ENCODE measurements around the gene AS3MT.
"Not testable (repeated sequence)": the region's sequence is repeated elsewhere in the genome, so short reads cannot be mapped to it uniquely, and the experiment has no call there.

The AS3MT gene

GRCh38 chr10:102919246-102919959 lies 50.1 kb downstream of the AS3MT start:
- DNase-seq (ENCODE audit: low read depth in 4 of 4, low spot score in 1 of 4): no peak

- no peak for DNase-seq (ENCODE audit: low read depth in 4 of 4, low spot score in 1 of 4)
Measured at GRCh38 chr10:102919992-102920739, 50.9 kb downstream of the AS3MT start.

GRCh38 chr10:102923601-102924000 lies 54.3 kb downstream of the AS3MT start:
- DNase-seq (ENCODE audit: low read depth in 4 of 4, low spot score in 1 of 4): no peak

- no peak for DNase-seq (ENCODE audit: low read depth in 4 of 4, low spot score in 1 of 4)
Measured at GRCh38 chr10:102926842-102927241, 57.6 kb downstream of the AS3MT start.

GRCh38 chr10:102927311-102928010 lies 58.2 kb downstream of the AS3MT start:
- no peak for DNase-seq (ENCODE audit: low read depth in 4 of 4, low spot score in 1 of 4)

GRCh38 chr10:102928442-102928841 lies 59.2 kb downstream of the AS3MT start:
- DNase-seq (ENCODE audit: low read depth in 4 of 4, low spot score in 1 of 4): not testable (repeated sequence)

GRCh38 chr10:102930720-102931119 lies 61.5 kb downstream of the AS3MT start:
- no peak for DNase-seq (ENCODE audit: low read depth in 4 of 4, low spot score in 1 of 4)

GRCh38 chr10:102931643-102932042 lies 62.4 kb downstream of the AS3MT start:
- no peak for DNase-seq (ENCODE audit: low read depth in 4 of 4, low spot score in 1 of 4)

GRCh38 chr10:102935505-102935904 lies 66.2 kb downstream of the AS3MT start:
- DNase-seq (ENCODE audit: low read depth in 4 of 4, low spot score in 1 of 4): no peak

GRCh38 chr10:102935939-102936605 lies 66.8 kb downstream of the AS3MT start:
- peak in 1 of 4 experiments; percentile 12 for DNase-seq (ENCODE audit: low read depth in 4 of 4, low spot score in 1 of 4)

- no peak for DNase-seq (ENCODE audit: low read depth in 4 of 4, low spot score in 1 of 4)
Measured at GRCh38 chr10:102941401-102941800, 72.1 kb downstream of the AS3MT start.

GRCh38 chr10:102945449-102945848 lies 76.2 kb downstream of the AS3MT start:
- no peak for DNase-seq (ENCODE audit: low read depth in 4 of 4, low spot score in 1 of 4)

- DNase-seq (ENCODE audit: low read depth in 4 of 4, low spot score in 1 of 4): no peak
Measured at GRCh38 chr10:102945962-102946361, 76.7 kb downstream of the AS3MT start.

GRCh38 chr10:102946992-102947391 lies 77.7 kb downstream of the AS3MT start:
- DNase-seq (ENCODE audit: low read depth in 4 of 4, low spot score in 1 of 4): no peak

GRCh38 chr10:102948176-102948575 lies 78.9 kb downstream of the AS3MT start:
- DNase-seq (ENCODE audit: low read depth in 4 of 4, low spot score in 1 of 4): no peak

- DNase-seq (ENCODE audit: low read depth in 4 of 4, low spot score in 1 of 4): no peak
Measured at GRCh38 chr10:102948786-102949185, 79.5 kb downstream of the AS3MT start.

- no peak for DNase-seq (ENCODE audit: low read depth in 4 of 4, low spot score in 1 of 4)
Measured at GRCh38 chr10:102949916-102950315, 80.6 kb downstream of the AS3MT start.

GRCh38 chr10:102951316-102951715 lies 82.0 kb downstream of the AS3MT start:
- no peak for DNase-seq (ENCODE audit: low read depth in 4 of 4, low spot score in 1 of 4)

All from stimulated activated CD4-positive, alpha-beta T cell treated with anti-CD3 and anti-CD28 coated beads, Interleukin-1b, Interleukin-23, amount 100 ng/mL, for 24 hours (primary cell).